Fibroblast of peridontal ligament (primary cell): ENCODE data around the gene SLC16A6.
A peak's percentile ranks its signal among the peaks of the same experiment; 100 is the strongest.
"Not testable (repeated sequence)": the region's sequence is repeated elsewhere in the genome, so short reads cannot be mapped to it uniquely, and the experiment has no call there.

ENCODE experiments used
- DNase-seq: peaks from one replicate; pipeline ENCODE4 v3.0.0-alpha.2; 2010; ENCODE audit errors: extremely low read depth

Gene SLC16A6

GRCh38 chr17:68290955-68291835 lies at the start of gene SLC16A6, which contains the start of gene ARSG:
SLC16A6 (minus strand) TSS chr17:68291127; CDS start chr17:68278320, 12,807 bp downstream.
ARSG (plus strand) TSS chr17:68291495; CDS start chr17:68307494, 15,999 bp downstream.
- peak; percentile 30 for DNase-seq

GRCh38 chr17:68334393-68334792 lies 43.5 kb upstream of the SLC16A6 start:
- no peak for DNase-seq

- DNase-seq: not testable (repeated sequence)
These were observed 41.0 kb upstream of the SLC16A6 start for GRCh38 chr17:68331932-68332331.

- DNase-seq: no peak
These were observed 38.4 kb upstream of the SLC16A6 start for GRCh38 chr17:68329331-68329730.

GRCh38 chr17:68328676-68329075 lies 37.7 kb upstream of the SLC16A6 start:
- no peak for DNase-seq

GRCh38 chr17:68327823-68328557 lies 37.1 kb upstream of the SLC16A6 start:
- no peak for DNase-seq

GRCh38 chr17:68326681-68327080 lies 35.8 kb upstream of the SLC16A6 start:
- no peak for DNase-seq

- no peak for DNase-seq
These were observed 35.0 kb upstream of the SLC16A6 start for GRCh38 chr17:68325961-68326360.

- DNase-seq: no peak
These were observed 33.9 kb upstream of the SLC16A6 start for GRCh38 chr17:68324654-68325336.

GRCh38 chr17:68324114-68324513 lies 33.2 kb upstream of the SLC16A6 start:
- no peak for DNase-seq

GRCh38 chr17:68322630-68323029 lies 31.7 kb upstream of the SLC16A6 start:
- no peak for DNase-seq

- no peak for DNase-seq
These were observed 30.6 kb upstream of the SLC16A6 start for GRCh38 chr17:68321556-68321954.

- no peak for DNase-seq
These were observed 30.1 kb upstream of the SLC16A6 start for GRCh38 chr17:68320943-68321555.

GRCh38 chr17:68320311-68320865 lies 29.5 kb upstream of the SLC16A6 start:
- DNase-seq: no peak

- DNase-seq: no peak
These were observed 28.7 kb upstream of the SLC16A6 start for GRCh38 chr17:68319410-68320162.

GRCh38 chr17:68318103-68318991 lies 27.4 kb upstream of the SLC16A6 start:
- peak; percentile 44 for DNase-seq

GRCh38 chr17:68317458-68317857 lies 26.5 kb upstream of the SLC16A6 start:
- DNase-seq: no peak

GRCh38 chr17:68315930-68316329 lies 25.0 kb upstream of the SLC16A6 start:
- DNase-seq: no peak

- no peak for DNase-seq
These were observed 24.1 kb upstream of the SLC16A6 start for GRCh38 chr17:68314916-68315535.
